GM18867 (cell line): ENCODE data around the gene RCCD1.

Source experiments
- ATAC-seq: cut with Tn5 transposase; IDR thresholded peaks from one replicate; pipeline ENCODE4 v1.9.1; 2021; ENCODE audit warnings: mild to moderate bottlenecking, moderate library complexity; ENCODE audit not compliant: unreplicated experiment

RCCD1 gene

GRCh38 chr15:91007266-91007665 lies 52.6 kb downstream of the RCCD1 start:
- no peak for ATAC-seq
